OCI-LY3 (cell line): ENCODE measurements around the gene HMOX1.

ENCODE experiments used
- H2AFZ ChIP-seq: fragments of 200-600, 300-600 bp; shearing (Covaris generic); 2 replicates; pipeline ENCODE4 v1.6.0; 2014; ENCODE audit warnings: antibody characterized with exemption, low read depth, low read length
- H3K27ac ChIP-seq: fragments of 200-600, 300-600 bp; sonication (generic); 2 replicates; pipeline ENCODE4 v1.5.1; 2014; ENCODE audit warnings: mild to moderate bottlenecking, low read length, moderate library complexity, mixed read lengths
- H3K27me3 ChIP-seq: fragments of 200-600, 300-600 bp; sonication (generic); 2 replicates; pipeline ENCODE4 v1.6.1; 2014; ENCODE audit warnings: low read depth, low read length, mixed read lengths
- H3K36me3 ChIP-seq: fragments of 200-600, 300-600 bp; sonication (generic); replicated peaks from 2 replicates; pipeline ENCODE3; 2014; ENCODE audit warnings: low read depth, low read length, mixed read lengths
- H3K4me1 ChIP-seq: fragments of 300-600, 200-600 bp; sonication (generic); 2 replicates; pipeline ENCODE4 v1.6.1; 2014; ENCODE audit warnings: low read length, mixed read lengths
- H3K4me2 ChIP-seq: fragments of 200-600, 300-600 bp; sonication (generic); 2 replicates; pipeline ENCODE4 v1.6.1; 2014; ENCODE audit warnings: low read length, mixed read lengths
- H3K4me3 ChIP-seq: fragments of 300-600, 200-600 bp; sonication (generic); 2 replicates; pipeline ENCODE4 v1.5.1; 2014; ENCODE audit warnings: antibody characterized with exemption, mild to moderate bottlenecking, low read length, moderate library complexity
- H3K79me2 ChIP-seq: fragments of 300-600, 200-600 bp; shearing (Covaris generic); 2 replicates; pipeline ENCODE4 v1.6.1; 2014; ENCODE audit warnings: mild to moderate bottlenecking, low read length, mixed read lengths
- H3K9ac ChIP-seq: fragments of 300-600, 200-600 bp; shearing (Covaris generic); 2 replicates; pipeline ENCODE4 v1.6.0; 2014; ENCODE audit warnings: mild to moderate bottlenecking, low read length, moderate library complexity
- H3K9me3 ChIP-seq: fragments of 200-600, 300-600 bp; shearing (Covaris generic); 2 replicates; pipeline ENCODE4 v1.6.1; 2014; ENCODE audit warnings: low read length, mixed read lengths; ENCODE audit not compliant: insufficient read depth
- H4K20me1 ChIP-seq: fragments of 200-600, 300-600 bp; sonication (generic); 2 replicates; pipeline ENCODE4 v1.6.1; 2016; ENCODE audit warnings: low read length, mixed read lengths; ENCODE audit not compliant: insufficient read depth
- EZH2phosphoT487 ChIP-seq: fragments of 200-600 bp; shearing (Covaris generic); IDR thresholded peaks from 2 replicates; pipeline ENCODE4 v1.6.1; 2018; ENCODE audit warnings: antibody characterized with exemption, mixed run types, low read depth
- TF ChIP-seq, protein P1 (sequence below): fragments of 200-600, 300-600 bp; sonication (generic); IDR thresholded peaks from 2 replicates; pipeline ENCODE4 v1.5.1; 2014; ENCODE audit warnings: antibody characterized with exemption, low read length, low read depth

The HMOX1 gene

DNA sequence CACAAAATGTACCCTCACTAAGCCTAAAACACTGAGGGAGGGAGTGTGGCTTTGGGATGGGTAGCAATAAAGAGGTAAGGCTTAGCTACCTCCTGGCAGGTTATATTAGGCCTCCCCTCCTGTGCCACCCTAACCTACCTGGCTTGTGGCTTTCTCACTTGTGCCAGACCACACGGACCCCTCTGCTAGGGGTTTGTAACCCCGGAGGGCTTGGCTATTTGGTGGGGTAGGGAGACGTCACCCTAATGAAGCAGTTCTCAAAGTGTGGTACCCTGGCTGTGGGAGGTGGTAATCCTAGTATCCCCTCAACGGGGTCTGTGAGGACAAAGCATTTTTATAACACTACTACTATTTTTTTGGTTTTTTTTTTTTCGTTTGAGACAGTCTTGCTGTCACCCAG lies 10.0 kb downstream of the HMOX1 start:
- peaks cover 15% of the 10 kb centered on the region for H3K4me1 ChIP-seq
- TF ChIP-seq EZH2phosphoT487, result no peak
- TF ChIP-seq, protein P1, sequence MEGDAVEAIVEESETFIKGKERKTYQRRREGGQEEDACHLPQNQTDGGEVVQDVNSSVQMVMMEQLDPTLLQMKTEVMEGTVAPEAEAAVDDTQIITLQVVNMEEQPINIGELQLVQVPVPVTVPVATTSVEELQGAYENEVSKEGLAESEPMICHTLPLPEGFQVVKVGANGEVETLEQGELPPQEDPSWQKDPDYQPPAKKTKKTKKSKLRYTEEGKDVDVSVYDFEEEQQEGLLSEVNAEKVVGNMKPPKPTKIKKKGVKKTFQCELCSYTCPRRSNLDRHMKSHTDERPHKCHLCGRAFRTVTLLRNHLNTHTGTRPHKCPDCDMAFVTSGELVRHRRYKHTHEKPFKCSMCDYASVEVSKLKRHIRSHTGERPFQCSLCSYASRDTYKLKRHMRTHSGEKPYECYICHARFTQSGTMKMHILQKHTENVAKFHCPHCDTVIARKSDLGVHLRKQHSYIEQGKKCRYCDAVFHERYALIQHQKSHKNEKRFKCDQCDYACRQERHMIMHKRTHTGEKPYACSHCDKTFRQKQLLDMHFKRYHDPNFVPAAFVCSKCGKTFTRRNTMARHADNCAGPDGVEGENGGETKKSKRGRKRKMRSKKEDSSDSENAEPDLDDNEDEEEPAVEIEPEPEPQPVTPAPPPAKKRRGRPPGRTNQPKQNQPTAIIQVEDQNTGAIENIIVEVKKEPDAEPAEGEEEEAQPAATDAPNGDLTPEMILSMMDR, result no peak
- no peak overlapping the region for H2AFZ ChIP-seq
- H3K4me3 ChIP-seq, result no peak overlapping the region
- H3K27me3 ChIP-seq, result no peaks in the 10 kb centered on the region
- no peaks in the 10 kb centered on the region for H3K79me2 ChIP-seq
- no peak overlapping the region for H3K4me2 ChIP-seq
- H3K9ac ChIP-seq, result no peak overlapping the region
- H3K27ac ChIP-seq, result no peak overlapping the region
- no peaks in the 10 kb centered on the region for H3K9me3 ChIP-seq
- H4K20me1 ChIP-seq, result peaks cover 14% of the 10 kb centered on the region; the same call in 1 of the 2 replicates
- H3K36me3 ChIP-seq, result peaks cover 54% of the 10 kb centered on the region

DNA sequence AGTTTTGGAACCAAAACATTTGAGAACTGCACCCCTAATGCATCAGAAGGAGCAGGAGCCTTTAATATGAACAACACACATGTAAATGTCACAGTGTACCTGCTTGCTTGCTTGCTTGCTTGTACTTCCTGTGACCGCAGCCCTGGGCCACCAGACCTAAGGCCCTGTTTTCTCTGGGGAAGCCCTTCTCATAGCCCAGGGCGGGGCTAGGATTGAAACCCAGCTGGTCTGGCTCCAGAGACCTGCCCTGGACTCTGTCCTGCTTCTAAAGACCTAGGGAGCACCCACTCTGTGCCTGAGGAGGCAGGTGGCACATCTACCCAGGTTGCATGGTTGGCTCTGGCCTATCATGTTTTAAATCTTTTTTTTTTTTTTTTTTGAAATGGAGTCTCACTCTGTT lies 11.5 kb downstream of the HMOX1 start:
- TF ChIP-seq, protein P1, result no peak
- no peak for TF ChIP-seq EZH2phosphoT487
- H3K4me1 ChIP-seq, result peaks cover 28% of the 10 kb centered on the region
- H3K9me3 ChIP-seq, result no peaks in the 10 kb centered on the region
- no peaks in the 10 kb centered on the region for H3K27me3 ChIP-seq
- H3K79me2 ChIP-seq, result no peaks in the 10 kb centered on the region
- H3K4me2 ChIP-seq, result no peak overlapping the region
- H3K27ac ChIP-seq, result no peak overlapping the region
- H2AFZ ChIP-seq, result no peak overlapping the region
- H3K9ac ChIP-seq, result no peak overlapping the region
- H4K20me1 ChIP-seq, result peaks cover 3% of the 10 kb centered on the region; the same call in 1 of the 2 replicates
- peaks cover 42% of the 10 kb centered on the region for H3K36me3 ChIP-seq
- no peak overlapping the region for H3K4me3 ChIP-seq

DNA sequence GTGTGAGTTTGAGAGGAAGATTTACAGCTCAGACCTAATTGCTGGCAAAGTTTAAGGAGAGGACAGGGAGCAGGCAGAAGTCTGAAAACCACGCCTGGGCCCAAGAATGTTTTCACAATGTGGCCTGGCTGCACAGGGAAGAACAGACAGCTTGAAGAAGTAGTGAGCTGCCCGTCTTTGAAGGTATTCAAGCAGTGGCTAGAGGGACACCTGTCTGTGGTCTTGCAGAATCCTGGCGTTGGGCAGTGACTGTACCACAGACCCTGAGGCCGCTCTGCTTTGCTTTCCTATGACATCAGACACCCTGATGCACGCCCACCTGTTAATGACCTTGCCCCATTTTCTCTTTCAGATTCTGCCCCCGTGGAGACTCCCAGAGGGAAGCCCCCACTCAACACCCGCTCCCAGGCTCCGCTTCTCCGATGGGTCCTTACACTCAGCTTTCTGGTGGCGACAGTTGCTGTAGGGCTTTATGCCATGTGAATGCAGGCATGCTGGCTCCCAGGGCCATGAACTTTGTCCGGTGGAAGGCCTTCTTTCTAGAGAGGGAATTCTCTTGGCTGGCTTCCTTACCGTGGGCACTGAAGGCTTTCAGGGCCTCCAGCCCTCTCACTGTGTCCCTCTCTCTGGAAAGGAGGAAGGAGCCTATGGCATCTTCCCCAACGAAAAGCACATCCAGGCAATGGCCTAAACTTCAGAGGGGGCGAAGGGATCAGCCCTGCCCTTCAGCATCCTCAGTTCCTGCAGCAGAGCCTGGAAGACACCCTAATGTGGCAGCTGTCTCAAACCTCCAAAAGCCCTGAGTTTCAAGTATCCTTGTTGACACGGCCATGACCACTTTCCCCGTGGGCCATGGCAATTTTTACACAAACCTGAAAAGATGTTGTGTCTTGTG lies 12.5 kb downstream of the HMOX1 start:
- Histone ChIP-seq H2AFZ (no peak overlapping the region), H4K20me1 (no peaks in the 10 kb centered on the region), H3K27me3 (no peaks in the 10 kb centered on the region), H3K27ac (0 out of 2 replicates have a peak overlapping the region, but pooled peaks have one; percentile 3), H3K9ac (no peak overlapping the region), H3K36me3 (peaks cover 38% of the 10 kb centered on the region), H3K4me1 (peaks cover 38% of the 10 kb centered on the region), H3K4me2 (no peak overlapping the region), H3K9me3 (no peaks in the 10 kb centered on the region), H3K4me3 (no peak overlapping the region), H3K79me2 (no peaks in the 10 kb centered on the region)
- TF ChIP-seq, protein P1, result no peak
- no peak for TF ChIP-seq EZH2phosphoT487

DNA sequence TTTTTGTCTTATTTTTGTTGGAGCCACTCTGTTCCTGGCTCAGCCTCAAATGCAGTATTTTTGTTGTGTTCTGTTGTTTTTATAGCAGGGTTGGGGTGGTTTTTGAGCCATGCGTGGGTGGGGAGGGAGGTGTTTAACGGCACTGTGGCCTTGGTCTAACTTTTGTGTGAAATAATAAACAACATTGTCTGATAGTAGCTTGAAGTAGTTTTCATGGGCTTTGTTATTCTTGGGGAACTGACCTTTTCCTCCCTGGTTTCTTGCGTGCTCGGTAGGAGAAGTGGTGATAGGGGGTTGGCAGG lies 13.1 kb downstream of the HMOX1 start:
- H3K27ac ChIP-seq, result 0 out of 2 replicates have a peak overlapping the region, but pooled peaks have one; percentile 3
- H3K27me3 ChIP-seq, result no peaks in the 10 kb centered on the region
- H4K20me1 ChIP-seq, result no peaks in the 10 kb centered on the region
- no peak overlapping the region for H2AFZ ChIP-seq
- no peak overlapping the region for H3K9ac ChIP-seq
- no peaks in the 10 kb centered on the region for H3K9me3 ChIP-seq
- H3K36me3 ChIP-seq, result peaks cover 37% of the 10 kb centered on the region
- H3K79me2 ChIP-seq, result peaks cover 4% of the 10 kb centered on the region; the same call in 1 of the 2 replicates
- H3K4me1 ChIP-seq, result peaks cover 44% of the 10 kb centered on the region
- no peak for TF ChIP-seq EZH2phosphoT487
- TF ChIP-seq, protein P1, result no peak
- H3K4me3 ChIP-seq, result no peak overlapping the region
- H3K4me2 ChIP-seq, result no peak overlapping the region
